Ishikawa (cell line): Measurements from ENCODE around the gene GRIK1.

Source experiments
- CEBPB ChIP-seq: IDR thresholded peaks from 2 replicates; pipeline ENCODE4 v1.6.1; 2012
- CREB1 ChIP-seq: IDR thresholded peaks from 2 replicates; pipeline ENCODE4 v1.6.1; 2012; ENCODE audit warnings: low read depth
- EGR1 ChIP-seq: IDR thresholded peaks from 2 replicates; pipeline ENCODE4 v1.6.1; 2012
- EP300 ChIP-seq: IDR thresholded peaks from 2 replicates; pipeline ENCODE4 v1.6.1; 2012; ENCODE audit warnings: borderline replicate concordance
- FOXM1 ChIP-seq: IDR thresholded peaks from 2 replicates; pipeline ENCODE4 v1.6.1; 2012; ENCODE audit warnings: low read depth, borderline replicate concordance
- NFIC ChIP-seq: IDR thresholded peaks from 2 replicates; pipeline ENCODE4 v1.6.1; 2012
- RAD21 ChIP-seq: IDR thresholded peaks from 2 replicates; pipeline ENCODE4 v1.6.1; 2012; ENCODE audit warnings: low read depth
- TEAD4 ChIP-seq: IDR thresholded peaks from 2 replicates; pipeline ENCODE4 v1.6.1; 2012
- YY1 ChIP-seq: IDR thresholded peaks from 2 replicates; pipeline ENCODE4 v1.6.1; 2012; ENCODE audit warnings: low read depth
- ZBTB7A ChIP-seq: IDR thresholded peaks from 2 replicates; pipeline ENCODE4 v1.6.1; 2012; ENCODE audit warnings: low read depth
- TF ChIP-seq, protein P1 (sequence below): IDR thresholded peaks from 2 replicates; pipeline ENCODE4 v1.6.1; 2012; ENCODE audit warnings: low read depth, mild to moderate bottlenecking

DNA sequence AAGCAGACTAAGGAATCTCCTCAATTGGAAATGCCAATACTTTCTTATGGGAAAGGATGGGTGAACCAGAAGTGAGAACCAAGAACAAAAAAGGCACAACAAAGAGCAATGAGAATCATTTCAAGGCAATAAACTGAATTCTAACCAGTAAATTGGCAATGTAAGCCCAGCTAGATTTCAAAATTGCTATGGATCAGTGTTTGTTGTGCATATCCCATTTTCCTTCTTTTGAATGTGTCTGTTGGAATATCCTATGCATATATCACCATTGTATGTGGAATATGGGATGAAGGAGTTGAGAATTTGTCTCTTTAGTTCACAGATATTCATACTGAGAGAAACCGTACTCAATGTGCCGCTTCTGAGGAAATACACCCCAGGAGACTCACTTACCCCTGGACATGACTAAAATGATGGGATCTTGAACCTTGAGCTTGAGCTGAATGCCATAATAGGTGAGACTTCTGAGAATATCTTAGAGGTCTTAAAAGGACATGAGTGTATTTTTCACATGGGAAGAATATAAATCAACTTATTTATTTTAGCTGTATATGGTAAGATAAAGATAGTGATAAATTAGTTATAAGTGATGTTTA is 425.0 kb downstream of the GRIK1 start:
- TF ChIP-seq CEBPB, result no peak
- TF ChIP-seq FOXM1, result no peak
- TF ChIP-seq CREB1, result no peak
- no peak for TF ChIP-seq EGR1
- TF ChIP-seq, protein P1, sequence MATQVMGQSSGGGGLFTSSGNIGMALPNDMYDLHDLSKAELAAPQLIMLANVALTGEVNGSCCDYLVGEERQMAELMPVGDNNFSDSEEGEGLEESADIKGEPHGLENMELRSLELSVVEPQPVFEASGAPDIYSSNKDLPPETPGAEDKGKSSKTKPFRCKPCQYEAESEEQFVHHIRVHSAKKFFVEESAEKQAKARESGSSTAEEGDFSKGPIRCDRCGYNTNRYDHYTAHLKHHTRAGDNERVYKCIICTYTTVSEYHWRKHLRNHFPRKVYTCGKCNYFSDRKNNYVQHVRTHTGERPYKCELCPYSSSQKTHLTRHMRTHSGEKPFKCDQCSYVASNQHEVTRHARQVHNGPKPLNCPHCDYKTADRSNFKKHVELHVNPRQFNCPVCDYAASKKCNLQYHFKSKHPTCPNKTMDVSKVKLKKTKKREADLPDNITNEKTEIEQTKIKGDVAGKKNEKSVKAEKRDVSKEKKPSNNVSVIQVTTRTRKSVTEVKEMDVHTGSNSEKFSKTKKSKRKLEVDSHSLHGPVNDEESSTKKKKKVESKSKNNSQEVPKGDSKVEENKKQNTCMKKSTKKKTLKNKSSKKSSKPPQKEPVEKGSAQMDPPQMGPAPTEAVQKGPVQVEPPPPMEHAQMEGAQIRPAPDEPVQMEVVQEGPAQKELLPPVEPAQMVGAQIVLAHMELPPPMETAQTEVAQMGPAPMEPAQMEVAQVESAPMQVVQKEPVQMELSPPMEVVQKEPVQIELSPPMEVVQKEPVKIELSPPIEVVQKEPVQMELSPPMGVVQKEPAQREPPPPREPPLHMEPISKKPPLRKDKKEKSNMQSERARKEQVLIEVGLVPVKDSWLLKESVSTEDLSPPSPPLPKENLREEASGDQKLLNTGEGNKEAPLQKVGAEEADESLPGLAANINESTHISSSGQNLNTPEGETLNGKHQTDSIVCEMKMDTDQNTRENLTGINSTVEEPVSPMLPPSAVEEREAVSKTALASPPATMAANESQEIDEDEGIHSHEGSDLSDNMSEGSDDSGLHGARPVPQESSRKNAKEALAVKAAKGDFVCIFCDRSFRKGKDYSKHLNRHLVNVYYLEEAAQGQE, result no peak
- no peak for TF ChIP-seq ZBTB7A
- no peak for TF ChIP-seq RAD21
- no peak for TF ChIP-seq TEAD4
- no peak for TF ChIP-seq EP300
- TF ChIP-seq NFIC, result no peak
- TF ChIP-seq YY1, result no peak
